B cell (primary cell): ENCODE measurements around the gene FANCC.

Experiments
- CTCF ChIP-seq: fragments of 200-600 bp; IDR thresholded peaks from one replicate; pipeline ENCODE4 v1.8.0; 2022; ENCODE audit warnings: antibody characterized with exemption, mild to moderate bottlenecking
- EZH2 ChIP-seq: IDR thresholded peaks from 2 replicates; pipeline ENCODE4 v1.6.1; 2012; ENCODE audit warnings: borderline replicate concordance, low read depth, mild to moderate bottlenecking, moderate library complexity, low read length; ENCODE audit not compliant: insufficient read depth, poor library complexity, severe bottlenecking

DNA sequence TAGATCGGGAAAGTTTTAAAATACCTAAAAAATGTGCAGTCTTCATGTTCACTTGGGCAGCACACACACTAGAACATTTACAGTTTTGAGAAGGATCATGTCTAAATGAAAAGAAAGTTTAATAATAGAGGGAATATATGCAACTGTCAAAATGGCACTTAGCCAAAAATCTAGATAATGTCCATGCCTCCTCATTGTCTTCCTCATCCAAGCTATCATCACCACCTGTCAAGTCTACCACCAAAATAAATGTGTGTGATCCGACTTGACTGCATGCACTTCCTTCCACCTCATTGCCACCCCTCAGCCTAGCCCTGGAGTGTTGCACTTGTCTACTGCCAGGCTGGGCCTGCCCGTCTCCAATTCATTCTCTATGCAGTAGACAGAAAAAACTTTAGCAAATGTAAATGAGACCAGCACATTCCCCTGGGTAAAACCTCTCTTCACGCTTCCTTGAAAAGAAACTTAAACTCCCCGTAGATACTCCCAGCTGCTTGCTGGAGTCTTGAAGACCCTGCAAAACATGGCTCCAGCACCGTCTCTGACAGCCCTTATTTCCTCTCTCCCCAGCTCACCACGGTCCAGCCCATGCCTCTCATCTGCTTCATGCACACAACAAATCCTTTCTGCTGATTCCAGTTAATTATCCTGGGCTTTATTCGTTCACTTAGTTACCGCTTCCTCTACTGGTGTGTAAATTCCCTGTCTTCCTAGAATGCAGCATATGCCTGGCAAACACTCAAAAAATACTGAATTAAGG is 66.9 kb downstream of the FANCC start:
- no peak for TF ChIP-seq CTCF
- TF ChIP-seq EZH2, result no peak
